RWPE1 (cell line): ENCODE measurements around the gene RIOK1.

Source experiments
- CTCF ChIA-PET: fragments of 350-600 bp; sonication (Branson Sonifier 250); formaldehyde crosslinking; extraction: SDS; loops from one replicate; lab custom pipeline; 2021; lab: Yijun Ruan, JAX
- POLR2A ChIA-PET: fragments of 400-600 bp; formaldehyde crosslinking; extraction: SDS; loops from one replicate; lab custom pipeline; 2020; ENCODE audit warnings: antibody characterized with exemption; ENCODE audit not compliant: low non-redundant PET; lab: Yijun Ruan, JAX
- DNase-seq: peaks from one replicate; pipeline ENCODE4 v3.0.0; 2012; ENCODE audit warnings: low spot score
- H3K27ac ChIP-seq: fragments of 450-650 bp; 2 replicates; pipeline ENCODE4 v1.5.1; 2017
- TF ChIP-seq, protein P1 (sequence below): fragments of 450-650 bp; conservative IDR thresholded peaks from 2 replicates; pipeline ENCODE4 v1.5.1; 2017; ENCODE audit warnings: low read depth, mild to moderate bottlenecking

RIOK1 gene

DNA sequence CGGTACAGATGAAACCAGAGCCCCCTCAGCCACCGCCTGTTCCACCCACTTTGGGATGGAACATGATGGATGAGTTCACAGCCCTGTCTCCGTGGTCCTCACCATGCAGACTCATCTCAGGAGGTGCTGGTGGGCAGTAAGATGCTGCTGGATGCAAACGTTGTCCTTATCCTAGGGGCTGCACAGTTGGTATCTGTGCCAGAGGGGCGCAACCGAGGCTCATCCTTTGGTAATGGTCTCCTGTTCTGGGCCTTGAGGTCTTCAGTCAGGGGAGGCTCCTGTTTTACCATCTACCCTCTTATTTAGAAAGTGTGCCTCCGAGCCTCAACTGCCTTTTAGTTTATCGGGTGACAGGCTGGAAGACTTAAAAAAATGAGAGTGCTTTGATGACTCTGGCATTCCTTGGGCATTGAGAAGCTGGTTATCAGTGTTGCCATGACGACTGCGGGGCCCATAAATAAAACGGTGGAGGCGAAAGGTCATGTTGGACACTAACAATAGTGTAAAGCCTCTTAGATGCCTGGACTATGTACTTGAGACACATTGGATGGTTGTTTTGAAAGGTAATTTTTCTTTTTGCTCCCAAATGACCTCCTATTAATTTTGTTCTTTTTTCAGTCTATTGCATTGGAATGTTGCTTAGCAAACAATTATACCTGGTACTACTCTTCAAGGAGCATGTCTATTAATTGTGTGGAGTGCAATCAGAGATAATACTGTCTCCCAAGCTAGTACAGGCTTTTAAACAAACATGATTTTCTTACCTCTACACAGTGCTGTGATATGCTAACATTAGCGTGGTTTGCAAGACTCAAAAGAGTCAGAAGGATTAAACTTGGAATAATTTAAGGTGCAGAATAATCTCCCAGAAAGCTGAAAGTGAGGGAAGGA lies 77.6 kb downstream of the RIOK1 start:
- ChIA-PET CTCF (interaction anchor here (0.6 kb wide), 1 partner anchor 49 kb away, joined by 3 read pairs; no protein-coding TSS in a partner anchor), POLR2A (no interaction called here)
- TF ChIP-seq, protein P1, sequence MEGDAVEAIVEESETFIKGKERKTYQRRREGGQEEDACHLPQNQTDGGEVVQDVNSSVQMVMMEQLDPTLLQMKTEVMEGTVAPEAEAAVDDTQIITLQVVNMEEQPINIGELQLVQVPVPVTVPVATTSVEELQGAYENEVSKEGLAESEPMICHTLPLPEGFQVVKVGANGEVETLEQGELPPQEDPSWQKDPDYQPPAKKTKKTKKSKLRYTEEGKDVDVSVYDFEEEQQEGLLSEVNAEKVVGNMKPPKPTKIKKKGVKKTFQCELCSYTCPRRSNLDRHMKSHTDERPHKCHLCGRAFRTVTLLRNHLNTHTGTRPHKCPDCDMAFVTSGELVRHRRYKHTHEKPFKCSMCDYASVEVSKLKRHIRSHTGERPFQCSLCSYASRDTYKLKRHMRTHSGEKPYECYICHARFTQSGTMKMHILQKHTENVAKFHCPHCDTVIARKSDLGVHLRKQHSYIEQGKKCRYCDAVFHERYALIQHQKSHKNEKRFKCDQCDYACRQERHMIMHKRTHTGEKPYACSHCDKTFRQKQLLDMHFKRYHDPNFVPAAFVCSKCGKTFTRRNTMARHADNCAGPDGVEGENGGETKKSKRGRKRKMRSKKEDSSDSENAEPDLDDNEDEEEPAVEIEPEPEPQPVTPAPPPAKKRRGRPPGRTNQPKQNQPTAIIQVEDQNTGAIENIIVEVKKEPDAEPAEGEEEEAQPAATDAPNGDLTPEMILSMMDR: no peak
- no peak for DNase-seq
- peak overlapping the region; percentile 26; the same call in 1 of the 2 replicates for H3K27ac ChIP-seq
